HepG2 (cell line): ENCODE results near the gene NACC2. TPM values are rescaled to one million over a fixed set of nuclear protein-coding genes. Genes with fewer than 3 reads are reported as not detected.
A peak's percentile ranks its signal among the peaks of the same experiment; 100 is the strongest.

ENCODE experiments used
- ATAC-seq: fragments of 200-7000 bp; cut with Tn5 transposase; 3 replicates; pipeline ENCODE4 v1.9.1; 2020; ENCODE audit warnings: mild to moderate bottlenecking, moderate library complexity
- BruUV-seq: library from RNA; stranded (reverse); fragments of 400-500 nt; replicated peaks from 2 replicates; lab custom pipeline; 2021; lab: Mats Ljungman, UMichigan
- CTCF ChIA-PET: fragments of 300-600 bp; formaldehyde crosslinking; extraction: SDS; loops from one replicate; lab custom pipeline; 2021; ENCODE audit warnings: low total read pairs, inconsistent platforms, low intra/inter-chr PET ratio; lab: Yijun Ruan, JAX
- POLR2A ChIA-PET: fragments of 350-600 bp; sonication (Branson Sonifier 250); formaldehyde crosslinking; loops from one replicate; lab custom pipeline; 2020; ENCODE audit warnings: antibody characterized with exemption, inconsistent platforms; lab: Yijun Ruan, JAX
- DNase-seq: peaks from one replicate; pipeline ENCODE4 v3.0.0-alpha.2; 2015; ENCODE audit warnings: low spot score
- FAIRE-seq: peaks from 3 replicates; lab custom pipeline; 2011; peaks lifted over from hg19 to GRCh38; lab: Jason Lieb, UNC
- H2AFZ ChIP-seq: one replicate; pipeline ENCODE4 v1.6.1; 2011; ENCODE audit warnings: low read length, inconsistent platforms
- H3K27ac ChIP-seq: fragments of 300-600 bp; 3 replicates; pipeline ENCODE4 v1.8.0; 2011; ENCODE audit warnings: mixed run types, mild to moderate bottlenecking, mixed read lengths, low read length, inconsistent platforms; ENCODE audit not compliant: insufficient read depth; ENCODE audit errors: extremely low read length
- H3K27me3 ChIP-seq, 2 experiments: fragments of 200-600 bp in 1 of 2; 2 replicates in 1 of 2; 3 replicates in 1 of 2; pipeline versions ENCODE4 v1.6.0 to v1.8.0; 2011; ENCODE audit warnings: low read length in 2 of 2, mild to moderate bottlenecking in 2 of 2, moderate library complexity in 2 of 2, inconsistent platforms in 1 of 2; ENCODE audit not compliant: insufficient read depth in 2 of 2, control insufficient read depth in 1 of 2
- H3K36me3 ChIP-seq, 2 experiments: fragments of 200-600 bp in 1 of 2; replicated peaks in 1 of 2; 2 replicates in 1 of 2; 3 replicates in 1 of 2; pipeline versions ENCODE4 v1.5.1 to v1.8.0; 2011; ENCODE audit warnings: low read length in 2 of 2, inconsistent platforms in 1 of 2; ENCODE audit not compliant: insufficient read depth in 2 of 2, control insufficient read depth in 1 of 2
- H3K4me1 ChIP-seq: 2 replicates; pipeline ENCODE4 v1.5.1; 2012; ENCODE audit warnings: low read length, inconsistent platforms; ENCODE audit not compliant: insufficient read depth
- H3K4me2 ChIP-seq: 2 replicates; pipeline ENCODE4 v1.6.0; 2011; ENCODE audit warnings: low read depth, low read length, inconsistent platforms
- H3K4me3 ChIP-seq, 3 experiments: fragments of 200-600 bp in 1 of 3; sonication (generic), shearing (Covaris generic) in 1 of 3; replicated peaks in 1 of 3; 2 replicates each; pipeline ENCODE4 v1.5.1; 2011 to 2016; ENCODE audit warnings: low read length in 3 of 3, inconsistent platforms in 2 of 3, low read depth in 2 of 3, mild to moderate bottlenecking in 2 of 3, control low read depth in 1 of 3, mixed read lengths in 1 of 3; ENCODE audit not compliant: insufficient read depth in 1 of 3
- H3K79me2 ChIP-seq: one replicate; pipeline ENCODE4 v1.6.1; 2011; ENCODE audit warnings: low read length, inconsistent platforms; ENCODE audit not compliant: insufficient read depth
- H3K9ac ChIP-seq: 2 replicates; pipeline ENCODE4 v1.6.0; 2011; ENCODE audit warnings: mild to moderate bottlenecking, low read depth, low read length, inconsistent platforms; ENCODE audit not compliant: insufficient read depth
- H3K9me3 ChIP-seq: 2 replicates; pipeline ENCODE4 v1.5.1; 2012; ENCODE audit warnings: mild to moderate bottlenecking, low read length
- H4K20me1 ChIP-seq: 2 replicates; pipeline ENCODE4 v1.6.0; 2011; ENCODE audit warnings: inconsistent platforms, mild to moderate bottlenecking, low read length, moderate library complexity; ENCODE audit not compliant: insufficient read depth
- ADNP ChIP-seq: sonication (generic); formaldehyde crosslinking; IDR thresholded peaks from 2 replicates; pipeline ENCODE4 v1.4.0; 2020; ENCODE audit warnings: missing genetic modification reagents
- ATF5 ChIP-seq: sonication (generic); formaldehyde crosslinking; IDR thresholded peaks from 2 replicates; pipeline ENCODE4 v1.4.0; 2020; ENCODE audit warnings: mild to moderate bottlenecking, low read depth, missing genetic modification reagents
- CREM ChIP-seq, 2 experiments: sonication (generic) in 1 of 2; formaldehyde crosslinking in 1 of 2; IDR thresholded peaks; 2 replicates each; pipeline versions ENCODE4 v1.4.0 to v1.6.1; 2016 to 2020; ENCODE audit warnings: antibody characterized with exemption in 1 of 2, mild to moderate bottlenecking in 1 of 2, missing genetic modification reagents in 1 of 2
- DNMT1 ChIP-seq: sonication (generic); formaldehyde crosslinking; IDR thresholded peaks from 2 replicates; pipeline ENCODE4 v1.5.1; 2020; ENCODE audit warnings: mild to moderate bottlenecking, missing genetic modification reagents
- FLYWCH1 ChIP-seq: sonication (generic); formaldehyde crosslinking; IDR thresholded peaks from 2 replicates; pipeline ENCODE4 v1.8.1; 2023; ENCODE audit warnings: mild to moderate bottlenecking, missing genetic modification reagents
- FOXC1 ChIP-seq: sonication (generic); formaldehyde crosslinking; IDR thresholded peaks from 2 replicates; pipeline ENCODE4 v1.8.0; 2022; ENCODE audit warnings: mild to moderate bottlenecking, missing genetic modification reagents, borderline replicate concordance
- HNRNPK ChIP-seq: fragments of 200-400 bp; formaldehyde crosslinking; IDR thresholded peaks from 2 replicates; pipeline ENCODE4 v1.6.1; 2018; ENCODE audit warnings: low read length, low read depth, moderate library complexity, mild to moderate bottlenecking; ENCODE audit not compliant: poor library complexity, severe bottlenecking
- TEAD3 ChIP-seq: optimal IDR thresholded peaks from 2 replicates; pipeline ENCODE3; 2016; ENCODE audit warnings: borderline replicate concordance
- ZNF335 ChIP-seq: sonication (generic); formaldehyde crosslinking; IDR thresholded peaks from 2 replicates; pipeline ENCODE4 v1.4.0; 2020; ENCODE audit warnings: missing genetic modification reagents
- ZNF740 ChIP-seq: sonication (generic); formaldehyde crosslinking; IDR thresholded peaks from 2 replicates; pipeline ENCODE4 v1.4.0; 2020; ENCODE audit warnings: missing genetic modification reagents
- ZNF766 ChIP-seq: sonication (generic); formaldehyde crosslinking; IDR thresholded peaks from 2 replicates; pipeline ENCODE4 v1.5.0; 2020; ENCODE audit warnings: missing genetic modification reagents, borderline replicate concordance
- ZNF782 ChIP-seq: sonication (generic); formaldehyde crosslinking; IDR thresholded peaks from 2 replicates; pipeline ENCODE4 v1.4.0; 2020; ENCODE audit warnings: missing genetic modification reagents, mild to moderate bottlenecking, borderline replicate concordance
- ZSCAN21 ChIP-seq: sonication (generic); formaldehyde crosslinking; IDR thresholded peaks from 2 replicates; pipeline ENCODE4 v1.8.0; 2022; ENCODE audit warnings: mild to moderate bottlenecking, missing genetic modification reagents, moderate library complexity, borderline replicate concordance
- WGBS: methylation state at CpG from one replicate; pipeline ENCODE4 v1.1.6; 2017; ENCODE audit warnings: low lambda C conversion rate; 5-methylcytosine and 5-hydroxymethylcytosine counted together
- in situ Hi-C: cut with HindIII; loops from 2 replicates; pipeline ENCODE4 v1.10.0; 2017; ENCODE audit warnings: low pct_unique_long_range_greater_than_20kb; ENCODE audit not compliant: extremely low pct_ligation_motif_present
- intact Hi-C: fragments of 100-400 bp; cut with micrococcal nuclease; formaldehyde crosslinking; loops from one replicate; pipeline ENCODE4 v1.10.0; 2022; ENCODE audit not compliant: unreplicated experiment
- polyA plus RNA-seq, 8 experiments: library from polyadenylated mRNA; depleted of rRNA in 3 of 8; stranded (reverse) in 7 of 8; unstranded in 1 of 8; fragments of >200 nt; fragmentation: Illumina TruSeq in 4 of 8; extraction: Trizol in 4 of 8; gene quantifications; 2 replicates each; pipeline versions ENCODE4 v1.2.1 to v1.2.3, GENCODE V29; 2011 to 2016; ENCODE audit warnings: low read depth in 4 of 8, missing spikeins in 1 of 8, mixed read lengths in 1 of 8; ENCODE audit not compliant: insufficient read depth in 1 of 8
- total RNA-seq, 5 experiments: library from RNA; depleted of rRNA; stranded (reverse); fragments of >200 nt; fragmentation: Illumina TruSeq; extraction: Trizol; gene quantifications; 2 replicates each; pipeline ENCODE4 v1.2.3, GENCODE V29; 2016; ENCODE audit warnings: low read depth in 1 of 5

NACC2 gene
- total and polyA plus RNA-seq, 2 of the 13 experiments (the other 11 are each of a cell fraction or from before 2014, with no cell fraction given) = 5.9 to 12.3 TPM

- H3K27ac ChIP-seq = no peak overlapping the region
- no peak overlapping the region for H3K4me3 ChIP-seq
- H3K4me2 ChIP-seq = peak overlapping the region; percentile 91; the same call in 1 of the 2 replicates
- 0 out of 2 replicates have a peak overlapping the region, but pooled peaks have one; percentile 8 for H3K9ac ChIP-seq
- H3K27me3 ChIP-seq = peaks cover 0 to 3% of the 10 kb centered on the region in 2 experiments; a peak in 1 of 5 replicates
- 0 out of 5 replicates have a peak, but pooled peaks cover 2 to 5% of the 10 kb centered on the region in 2 experiments for H3K36me3 ChIP-seq
- WGBS = 88% methylated on average over 17 of the region's 20 CpGs
- ATAC-seq = no peak
- no TSS peak for BruUV-seq
- intact Hi-C loops (loop anchor here (5.0 kb wide), 1 partner anchor 39 kb away; no protein-coding TSS in a partner anchor), in situ Hi-C loops (no loop called here)
- H2AFZ ChIP-seq = no peak overlapping the region
- peaks cover 41% of the 10 kb centered on the region; the same call in 1 of the 2 replicates for H4K20me1 ChIP-seq
- TF ChIP-seq ZNF740 (CRISPR knock-in tag) (no peak), TEAD3 (CRISPR knock-in tag) (no peak), HNRNPK (no peak), ZNF782 (CRISPR knock-in tag) (no peak), ZNF335 (CRISPR knock-in tag) (no peak), DNMT1 (no peak), CREM (IDR thresholded peaks at IDR 0.05) (no peak), CREM (CRISPR knock-in tag; IDR thresholded peaks at IDR 0.05) (no peak), ADNP (no peak), ZSCAN21 (CRISPR knock-in tag) (no peak), FOXC1 (CRISPR knock-in tag) (no peak), FLYWCH1 (CRISPR knock-in tag) (no peak), ATF5 (CRISPR knock-in tag) (no peak), ZNF766 (no peak)
- CTCF ChIA-PET = no interaction called here
- POLR2A ChIA-PET = no interaction called here
- no peak for DNase-seq
- H3K4me1 ChIP-seq = peaks cover 47% of the 10 kb centered on the region
- H3K79me2 ChIP-seq = peaks cover 72% of the 10 kb centered on the region
- FAIRE-seq = no peak
- no peaks in the 10 kb centered on the region for H3K9me3 ChIP-seq
Observed at GRCh38 chr9:136091582-136092352, 3.3 kb downstream of the NACC2 start.
